OCI-LY1 (cell line): ENCODE data around the gene OR1F1.

Experiments
- H2AFZ ChIP-seq: fragments of 200-600 bp; sonication (generic), shearing (Covaris generic); 2 replicates; pipeline ENCODE4 v1.6.0; 2014; ENCODE audit warnings: antibody characterized with exemption, mild to moderate bottlenecking, low read length
- H3F3A ChIP-seq: fragments of 200-600 bp; sonication (generic), shearing (Covaris generic); 2 replicates; pipeline ENCODE4 v1.6.0; 2014; ENCODE audit warnings: mild to moderate bottlenecking, antibody characterized with exemption, low read length, moderate library complexity; ENCODE audit not compliant: insufficient read depth
- H3K27ac ChIP-seq: fragments of 200-600 bp; sonication (generic); 2 replicates; pipeline ENCODE4 v1.5.1; 2014; ENCODE audit warnings: low read length, mixed run types, mild to moderate bottlenecking, low read depth; ENCODE audit not compliant: poor library complexity, severe bottlenecking
- H3K27me3 ChIP-seq: fragments of 200-600 bp; sonication (generic); 2 replicates; pipeline ENCODE4 v1.6.0; 2014; ENCODE audit warnings: antibody characterized with exemption, mild to moderate bottlenecking, low read length, moderate library complexity; ENCODE audit not compliant: insufficient read depth
- H3K36me3 ChIP-seq: fragments of 200-600 bp; sonication (generic); 2 replicates; pipeline ENCODE4 v1.6.1; 2014; ENCODE audit warnings: mild to moderate bottlenecking, antibody characterized with exemption, low read length, moderate library complexity, mixed read lengths; ENCODE audit not compliant: insufficient read depth
- H3K4me1 ChIP-seq: fragments of 200-600 bp; sonication (generic); 2 replicates; pipeline ENCODE4 v1.5.1; 2014; ENCODE audit warnings: mild to moderate bottlenecking, low read length, moderate library complexity; ENCODE audit not compliant: insufficient read depth, severe bottlenecking
- H3K4me2 ChIP-seq: fragments of 200-600 bp; sonication (generic), shearing (Covaris generic); 2 replicates; pipeline ENCODE4 v1.6.1; 2014; ENCODE audit warnings: low read length
- H3K4me3 ChIP-seq: fragments of 200-600 bp; sonication (generic); 2 replicates; pipeline ENCODE4 v1.5.1; 2014; ENCODE audit warnings: low read length, low read depth, mild to moderate bottlenecking, mixed read lengths; ENCODE audit not compliant: poor library complexity, severe bottlenecking
- H3K79me2 ChIP-seq: fragments of 200-600 bp; shearing (Covaris generic); 2 replicates; pipeline ENCODE4 v1.6.1; 2016; ENCODE audit warnings: mixed run types, low read length, mixed read lengths; ENCODE audit not compliant: insufficient read depth
- H3K9ac ChIP-seq: fragments of 200-600 bp; sonication (generic), shearing (Covaris generic); 2 replicates; pipeline ENCODE4 v1.6.1; 2014; ENCODE audit warnings: mild to moderate bottlenecking, low read length, mixed read lengths
- H3K9me2 ChIP-seq: fragments of 200-600 bp; sonication (generic), shearing (Covaris generic); 2 replicates; pipeline ENCODE4 v1.6.1; 2014; ENCODE audit warnings: low read depth, mild to moderate bottlenecking, low read length, mixed read lengths
- H3K9me3 ChIP-seq: fragments of 200-600 bp; shearing (Covaris generic); 2 replicates; pipeline ENCODE4 v1.6.1; 2014; ENCODE audit warnings: low read length, mixed read lengths
- H4K20me1 ChIP-seq: fragments of 200-600 bp; sonication (generic), shearing (Covaris generic); 2 replicates; pipeline ENCODE4 v1.6.0; 2016; ENCODE audit warnings: mild to moderate bottlenecking, low read length; ENCODE audit not compliant: insufficient read depth
- EZH2 ChIP-seq: fragments of 200-600 bp; sonication (generic), shearing (Covaris generic); IDR thresholded peaks from 2 replicates; pipeline ENCODE4 v1.8.0; 2017; ENCODE audit warnings: borderline replicate concordance, mixed run types, mild to moderate bottlenecking, antibody characterized with exemption, low read length, moderate library complexity, mixed read lengths
- TF ChIP-seq, protein P1 (sequence below): fragments of 200-600 bp; sonication (generic), shearing (Covaris generic); IDR thresholded peaks from 2 replicates; pipeline ENCODE4 v1.5.1; 2017; ENCODE audit warnings: mild to moderate bottlenecking, antibody characterized with exemption, low read length, moderate library complexity, mixed read lengths

OR1F1 gene

DNA sequence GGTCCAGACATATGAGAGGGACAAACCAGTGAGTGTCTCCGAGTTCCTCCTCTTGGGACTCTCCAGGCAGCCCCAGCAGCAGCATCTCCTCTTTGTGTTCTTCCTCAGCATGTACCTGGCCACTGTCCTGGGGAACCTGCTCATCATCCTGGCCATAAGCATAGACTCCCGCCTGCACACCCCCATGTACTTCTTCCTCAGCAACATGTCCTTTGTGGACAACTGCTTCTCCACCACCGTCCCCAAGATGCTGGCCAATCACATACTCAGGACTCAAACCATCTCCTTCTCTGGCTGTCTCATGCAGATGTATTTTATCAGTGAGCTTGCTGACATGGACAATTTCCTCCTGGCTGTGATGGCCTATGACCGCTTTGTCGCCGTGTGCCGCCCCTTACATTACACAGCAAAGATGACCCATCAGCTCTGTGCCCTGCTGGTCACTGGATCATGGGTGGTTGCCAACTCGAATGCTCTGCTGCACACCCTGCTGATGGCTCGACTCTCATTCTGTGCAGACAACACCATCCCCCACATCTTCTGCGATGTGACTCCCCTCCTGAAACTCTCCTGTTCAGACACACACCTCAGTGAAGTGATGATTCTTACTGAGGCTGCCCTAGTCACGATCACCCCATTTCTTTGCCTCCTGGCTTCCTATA lies 27.7 kb downstream of the OR1F1 start:
- no peak overlapping the region for H3K27ac ChIP-seq

DNA sequence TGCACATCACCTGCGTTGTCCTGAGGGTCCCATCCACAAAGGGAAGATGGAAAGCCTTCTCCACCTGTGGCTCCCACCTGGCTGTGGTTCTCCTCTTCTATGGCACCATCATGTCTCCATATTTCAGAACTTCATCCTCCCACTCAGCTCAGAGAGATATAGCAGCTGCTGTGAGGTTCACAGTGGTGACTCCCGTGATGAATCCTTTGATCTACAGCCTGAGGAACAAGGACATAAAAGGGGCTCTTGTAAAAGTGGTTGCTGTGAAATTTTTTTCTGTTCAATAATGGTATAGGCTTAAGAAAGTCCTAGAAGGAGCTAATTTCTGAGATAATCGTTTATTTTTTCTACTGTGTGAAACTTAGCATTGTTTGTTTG lies 28.2 kb downstream of the OR1F1 start:
- no peak overlapping the region for H3K4me3 ChIP-seq
- H3K4me1 ChIP-seq, result peaks cover 7% of the 10 kb centered on the region
- H2AFZ ChIP-seq, result no peak overlapping the region
- no peaks in the 10 kb centered on the region for H3K9me2 ChIP-seq
- H4K20me1 ChIP-seq, result no peaks in the 10 kb centered on the region
- no peak for TF ChIP-seq EZH2
- no peak overlapping the region for H3K9ac ChIP-seq
- no peak overlapping the region for H3K4me2 ChIP-seq
- no peaks in the 10 kb centered on the region for H3K36me3 ChIP-seq
- no peak overlapping the region for H3K27ac ChIP-seq
- H3K9me3 ChIP-seq, result no peaks in the 10 kb centered on the region
- no peaks in the 10 kb centered on the region for H3F3A ChIP-seq
- H3K79me2 ChIP-seq, result no peaks in the 10 kb centered on the region
- H3K27me3 ChIP-seq, result no peaks in the 10 kb centered on the region

More for the DNA sequence above, 27.7 kb downstream of the OR1F1 start:
- no peaks in the 10 kb centered on the region for H3F3A ChIP-seq
- H3K4me1 ChIP-seq, result peaks cover 7% of the 10 kb centered on the region
- no peak overlapping the region for H3K4me2 ChIP-seq
- no peaks in the 10 kb centered on the region for H3K36me3 ChIP-seq
- H4K20me1 ChIP-seq, result no peaks in the 10 kb centered on the region
- no peaks in the 10 kb centered on the region for H3K79me2 ChIP-seq
- no peak overlapping the region for H2AFZ ChIP-seq
- TF ChIP-seq, protein P1, sequence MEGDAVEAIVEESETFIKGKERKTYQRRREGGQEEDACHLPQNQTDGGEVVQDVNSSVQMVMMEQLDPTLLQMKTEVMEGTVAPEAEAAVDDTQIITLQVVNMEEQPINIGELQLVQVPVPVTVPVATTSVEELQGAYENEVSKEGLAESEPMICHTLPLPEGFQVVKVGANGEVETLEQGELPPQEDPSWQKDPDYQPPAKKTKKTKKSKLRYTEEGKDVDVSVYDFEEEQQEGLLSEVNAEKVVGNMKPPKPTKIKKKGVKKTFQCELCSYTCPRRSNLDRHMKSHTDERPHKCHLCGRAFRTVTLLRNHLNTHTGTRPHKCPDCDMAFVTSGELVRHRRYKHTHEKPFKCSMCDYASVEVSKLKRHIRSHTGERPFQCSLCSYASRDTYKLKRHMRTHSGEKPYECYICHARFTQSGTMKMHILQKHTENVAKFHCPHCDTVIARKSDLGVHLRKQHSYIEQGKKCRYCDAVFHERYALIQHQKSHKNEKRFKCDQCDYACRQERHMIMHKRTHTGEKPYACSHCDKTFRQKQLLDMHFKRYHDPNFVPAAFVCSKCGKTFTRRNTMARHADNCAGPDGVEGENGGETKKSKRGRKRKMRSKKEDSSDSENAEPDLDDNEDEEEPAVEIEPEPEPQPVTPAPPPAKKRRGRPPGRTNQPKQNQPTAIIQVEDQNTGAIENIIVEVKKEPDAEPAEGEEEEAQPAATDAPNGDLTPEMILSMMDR, result no peak
- no peak for TF ChIP-seq EZH2
- H3K27me3 ChIP-seq, result no peaks in the 10 kb centered on the region
- H3K4me3 ChIP-seq, result no peak overlapping the region
- H3K9me3 ChIP-seq, result no peaks in the 10 kb centered on the region
- no peaks in the 10 kb centered on the region for H3K9me2 ChIP-seq
- no peak overlapping the region for H3K9ac ChIP-seq

DNA sequence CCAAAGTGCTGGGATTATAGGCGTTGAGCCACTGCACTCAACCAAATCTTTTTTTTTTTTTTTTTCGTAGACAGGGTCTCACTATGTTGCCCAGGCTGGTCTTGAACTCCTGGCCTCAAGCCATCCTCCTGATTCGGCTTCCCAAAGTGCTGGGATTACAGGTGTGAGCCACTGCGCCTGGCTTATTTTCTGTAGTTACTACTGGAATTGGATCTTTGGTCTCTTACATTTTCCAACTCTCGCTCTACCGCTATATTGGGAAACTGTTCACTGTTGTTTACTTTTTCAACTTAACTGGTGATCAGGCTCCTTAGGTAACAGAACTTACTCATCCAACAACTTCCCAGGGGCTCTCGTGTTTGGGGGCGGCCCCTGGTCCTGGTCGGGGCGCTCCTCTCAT lies 32.8 kb downstream of the OR1F1 start:
- Histone ChIP-seq H4K20me1 (no peaks in the 10 kb centered on the region), H3K9me3 (peaks cover 32% of the 10 kb centered on the region), H3K4me1 (peaks cover under 1% of the 10 kb centered on the region), H3K4me2 (no peak overlapping the region), H3K9ac (no peak overlapping the region), H3K27me3 (no peaks in the 10 kb centered on the region), H3K79me2 (no peaks in the 10 kb centered on the region), H3F3A (no peaks in the 10 kb centered on the region), H3K9me2 (no peaks in the 10 kb centered on the region), H3K27ac (no peak overlapping the region), H3K36me3 (peaks cover 34% of the 10 kb centered on the region), H2AFZ (no peak overlapping the region), H3K4me3 (no peak overlapping the region)
- TF ChIP-seq, protein P1, result no peak

DNA sequence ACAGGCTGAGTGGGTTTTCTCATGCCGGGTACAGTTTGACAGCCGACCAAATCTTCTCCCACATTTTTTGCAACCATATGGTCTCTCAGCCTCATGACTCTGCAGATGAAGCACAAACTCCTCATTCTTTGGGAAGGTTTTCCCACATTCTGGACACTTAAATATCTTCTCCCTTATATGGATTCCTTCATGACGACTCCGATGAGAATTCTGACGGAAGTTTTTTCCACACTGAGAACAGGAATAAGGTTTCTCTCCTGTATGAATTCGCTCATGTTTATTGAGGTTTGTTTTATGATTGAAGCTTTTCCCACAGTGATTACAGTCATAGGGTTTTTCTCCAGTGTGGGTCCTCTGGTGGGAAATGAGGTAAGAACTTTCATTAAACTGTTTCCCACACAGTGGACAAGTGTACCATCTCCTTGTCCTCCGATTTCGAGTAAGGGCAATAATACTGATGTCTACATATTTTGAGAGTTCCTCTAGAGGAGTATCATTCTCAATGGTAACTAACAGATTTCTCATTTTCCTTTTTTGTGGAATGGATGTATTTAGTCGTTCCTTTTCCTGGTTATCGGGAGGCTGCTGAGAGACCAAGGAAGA lies 36.0 kb downstream of the OR1F1 start:
- Histone ChIP-seq H3K4me3 (no peak overlapping the region), H3K27ac (no peak overlapping the region), H3K36me3 (peaks cover 64% of the 10 kb centered on the region), H3K4me2 (no peak overlapping the region), H4K20me1 (no peaks in the 10 kb centered on the region), H3K9me2 (no peaks in the 10 kb centered on the region), H3K4me1 (no peaks in the 10 kb centered on the region), H3F3A (no peaks in the 10 kb centered on the region), H3K9ac (no peak overlapping the region), H2AFZ (no peak overlapping the region), H3K79me2 (no peaks in the 10 kb centered on the region), H3K9me3 (peaks cover 40% of the 10 kb centered on the region), H3K27me3 (no peaks in the 10 kb centered on the region)
- TF ChIP-seq, protein P1, result no peak
- no peak for TF ChIP-seq EZH2
